ENCODE measurements around the gene SLC6A11.

The SLC6A11 gene

DNA sequence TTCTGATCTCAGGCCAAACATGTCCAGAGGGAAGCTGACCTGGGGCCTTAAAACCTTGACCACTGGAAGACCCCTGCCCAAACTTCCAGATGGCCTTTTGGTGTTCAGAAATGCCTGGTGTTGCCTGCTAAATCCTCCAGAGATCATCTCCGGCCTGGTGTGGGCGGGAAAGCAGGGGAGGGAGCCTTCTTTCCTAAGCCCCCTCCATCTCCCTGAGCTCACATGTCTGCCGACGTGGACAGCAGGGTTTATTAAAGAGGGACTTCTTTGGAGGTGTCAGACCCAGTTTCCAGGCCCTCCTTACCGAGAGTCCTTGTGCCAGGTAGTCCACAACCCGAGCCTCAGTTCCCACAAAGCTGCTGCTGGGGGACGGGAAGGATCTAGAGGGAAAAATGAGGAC lies 120.7 kb downstream of the SLC6A11 start:
- H3K4me3 ChIP-seq (ENCODE audit: low read depth, low read length): no peak overlapping the region
- no peak for DNase-seq (ENCODE audit: low read depth)
- TF ChIP-seq, protein P1, sequence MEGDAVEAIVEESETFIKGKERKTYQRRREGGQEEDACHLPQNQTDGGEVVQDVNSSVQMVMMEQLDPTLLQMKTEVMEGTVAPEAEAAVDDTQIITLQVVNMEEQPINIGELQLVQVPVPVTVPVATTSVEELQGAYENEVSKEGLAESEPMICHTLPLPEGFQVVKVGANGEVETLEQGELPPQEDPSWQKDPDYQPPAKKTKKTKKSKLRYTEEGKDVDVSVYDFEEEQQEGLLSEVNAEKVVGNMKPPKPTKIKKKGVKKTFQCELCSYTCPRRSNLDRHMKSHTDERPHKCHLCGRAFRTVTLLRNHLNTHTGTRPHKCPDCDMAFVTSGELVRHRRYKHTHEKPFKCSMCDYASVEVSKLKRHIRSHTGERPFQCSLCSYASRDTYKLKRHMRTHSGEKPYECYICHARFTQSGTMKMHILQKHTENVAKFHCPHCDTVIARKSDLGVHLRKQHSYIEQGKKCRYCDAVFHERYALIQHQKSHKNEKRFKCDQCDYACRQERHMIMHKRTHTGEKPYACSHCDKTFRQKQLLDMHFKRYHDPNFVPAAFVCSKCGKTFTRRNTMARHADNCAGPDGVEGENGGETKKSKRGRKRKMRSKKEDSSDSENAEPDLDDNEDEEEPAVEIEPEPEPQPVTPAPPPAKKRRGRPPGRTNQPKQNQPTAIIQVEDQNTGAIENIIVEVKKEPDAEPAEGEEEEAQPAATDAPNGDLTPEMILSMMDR (IDR thresholded peaks at IDR 0.05; ENCODE audit: low read depth, low read length, missing control alignments): no peak

GRCh38 chr3:10937141-10937825 lies 121.3 kb downstream of the SLC6A11 start:
- DNase-seq (ENCODE audit: low read depth): no peak
- no peak overlapping the region for H3K4me3 ChIP-seq (ENCODE audit: low read depth, low read length)
- TF ChIP-seq, protein P1 (IDR thresholded peaks at IDR 0.05; ENCODE audit: low read depth, low read length, missing control alignments): no peak

DNA sequence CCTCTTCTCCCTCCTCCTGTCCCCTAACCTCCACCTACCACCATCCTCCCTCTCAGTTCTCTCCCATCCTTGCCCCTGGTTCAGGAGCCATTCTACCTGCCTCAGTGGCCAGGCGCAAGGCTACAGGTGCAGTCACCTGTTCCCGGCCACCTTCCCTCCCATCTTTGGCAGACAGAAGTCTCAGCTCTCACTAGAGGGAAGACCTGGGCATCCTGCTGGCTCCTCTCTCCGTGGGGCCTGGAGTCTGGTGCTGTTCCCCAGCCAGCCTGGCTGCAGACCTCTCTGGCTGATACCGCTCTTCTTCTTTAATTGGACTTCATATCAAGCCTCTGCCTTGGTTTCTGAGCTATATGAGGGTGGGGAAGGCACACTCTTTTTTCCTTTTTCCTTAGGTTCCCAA lies 123.5 kb downstream of the SLC6A11 start:
- DNase-seq (ENCODE audit: low read depth): no peak
- TF ChIP-seq, protein P1 (IDR thresholded peaks at IDR 0.05; ENCODE audit: low read depth, low read length, missing control alignments): no peak
- no peak overlapping the region for H3K4me3 ChIP-seq (ENCODE audit: low read depth, low read length)

DNA sequence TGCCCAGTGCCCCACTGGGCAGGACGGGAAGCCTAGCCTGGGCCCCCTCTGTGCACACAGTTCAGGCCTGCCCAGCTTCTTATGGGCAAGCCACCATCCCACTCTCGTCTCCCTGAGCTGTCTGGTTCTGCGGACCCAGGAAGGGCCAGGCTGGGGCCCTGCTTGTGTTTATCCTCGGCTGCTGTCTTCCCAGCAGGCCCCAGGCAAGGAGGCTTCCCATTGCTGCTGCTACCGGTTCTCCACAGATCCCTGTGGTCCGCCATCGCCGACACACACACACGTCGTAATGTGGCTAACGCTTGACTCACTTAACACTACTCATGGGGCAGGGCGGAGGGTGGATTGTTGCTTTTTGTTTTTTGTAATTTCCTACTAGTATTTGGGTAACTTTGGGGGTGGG lies 124.1 kb downstream of the SLC6A11 start:
- no peak overlapping the region for H3K4me3 ChIP-seq (ENCODE audit: low read depth, low read length)
- TF ChIP-seq, protein P1 (IDR thresholded peaks at IDR 0.05; ENCODE audit: low read depth, low read length, missing control alignments): no peak
- DNase-seq (ENCODE audit: low read depth): no peak

- no peak for DNase-seq (ENCODE audit: low read depth)
- H3K4me3 ChIP-seq (ENCODE audit: low read depth, low read length): no peak overlapping the region
- TF ChIP-seq, protein P1 (IDR thresholded peaks at IDR 0.05; ENCODE audit: low read depth, low read length, missing control alignments): peak; percentile 88
Observed at GRCh38 chr3:10941972-10942371, 125.9 kb downstream of the SLC6A11 start.

- no peak for DNase-seq (ENCODE audit: low read depth)
- H3K4me3 ChIP-seq (ENCODE audit: low read depth, low read length): no peak overlapping the region
- TF ChIP-seq, protein P1 (IDR thresholded peaks at IDR 0.05; ENCODE audit: low read depth, low read length, missing control alignments): no peak
Observed at GRCh38 chr3:10942690-10943205, 126.7 kb downstream of the SLC6A11 start.

DNA sequence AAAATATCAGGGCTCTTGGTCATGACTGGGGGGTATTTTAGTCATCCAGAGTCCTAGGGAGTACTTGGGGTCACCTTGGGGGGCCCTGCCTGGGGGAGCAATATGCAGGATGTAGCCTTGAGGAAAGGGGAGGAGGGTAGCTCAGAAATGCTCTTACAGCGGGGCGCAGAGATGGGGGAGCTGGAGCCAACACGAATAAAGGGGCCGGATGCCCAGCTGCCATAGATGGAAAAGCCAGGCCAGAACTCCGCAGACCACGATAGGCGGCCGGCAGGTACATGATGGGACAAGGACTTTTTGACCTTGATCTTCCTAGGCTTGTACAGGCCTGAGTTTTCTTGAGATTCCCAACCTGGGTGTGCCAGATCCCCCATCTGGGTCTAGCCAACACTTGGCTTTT lies 128.8 kb downstream of the SLC6A11 start:
- no peak for DNase-seq (ENCODE audit: low read depth)
- TF ChIP-seq, protein P1 (IDR thresholded peaks at IDR 0.05; ENCODE audit: low read depth, low read length, missing control alignments): no peak
- no peak overlapping the region for H3K4me3 ChIP-seq (ENCODE audit: low read depth, low read length)

Measured in GM12864 (cell line).